NCI-H460 (cell line): ENCODE results near the gene NAA25. TPM values are rescaled to one million over a fixed set of nuclear protein-coding genes. Genes with fewer than 3 reads are reported as not detected.
A peak's percentile ranks its signal among the peaks of the same experiment; 100 is the strongest.
"Not testable (repeated sequence)": the region's sequence is repeated elsewhere in the genome, so short reads cannot be mapped to it uniquely, and the experiment has no call there.

Experiments
- DNase-seq: peaks from one replicate; pipeline ENCODE4 v3.0.0-alpha.2; 2016; ENCODE audit warnings: low read depth; ENCODE audit errors: extremely low read depth
- total RNA-seq: library from RNA; depleted of rRNA; stranded (reverse); fragments of >200 nt; shearing (Covaris generic); gene quantifications from 2 replicates; pipeline ENCODE4 v1.2.3, GENCODE V29; 2014

NAA25 gene
- total RNA-seq, 1 experiment from 2014 or later: 42.7 TPM

- DNase-seq: no peak
Measured at GRCh38 chr12:112117685-112118084, 9.1 kb upstream of the NAA25 start.

GRCh38 chr12:112116232-112117060, 7.9 kb upstream of the NAA25 start:
- DNase-seq: peak; percentile 56

GRCh38 chr12:112115259-112116045, 6.9 kb upstream of the NAA25 start:
- no peak for DNase-seq

GRCh38 chr12:112112409-112113133, 4.0 kb upstream of the NAA25 start:
- DNase-seq: no peak

GRCh38 chr12:112111931-112112330, 3.3 kb upstream of the NAA25 start:
- no peak for DNase-seq

- not testable (repeated sequence) for DNase-seq
Measured at GRCh38 chr12:112110787-112111662, 2.4 kb upstream of the NAA25 start.

- DNase-seq: no peak
Measured at GRCh38 chr12:112107306-112108201, 1.0 kb downstream of the NAA25 start.

- no peak for DNase-seq
Measured at GRCh38 chr12:112105891-112106290, 2.7 kb downstream of the NAA25 start.

GRCh38 chr12:112103758-112104503, 4.7 kb downstream of the NAA25 start:
- no peak for DNase-seq

- not testable (repeated sequence) for DNase-seq
Measured at GRCh38 chr12:112102746-112103145, 5.8 kb downstream of the NAA25 start.

- DNase-seq: no peak
Measured at GRCh38 chr12:112102127-112102526, 6.5 kb downstream of the NAA25 start.

GRCh38 chr12:112100500-112100899, 8.1 kb downstream of the NAA25 start:
- not testable (repeated sequence) for DNase-seq

GRCh38 chr12:112097641-112098040, 10.9 kb downstream of the NAA25 start:
- DNase-seq: no peak

GRCh38 chr12:112096667-112097066, 11.9 kb downstream of the NAA25 start:
- peak; percentile 38 for DNase-seq

- no peak for DNase-seq
Measured at GRCh38 chr12:112096070-112096469, 12.5 kb downstream of the NAA25 start.

GRCh38 chr12:112091563-112091962, 17.0 kb downstream of the NAA25 start:
- no peak for DNase-seq

- DNase-seq: no peak
Measured at GRCh38 chr12:112087851-112088250, 20.7 kb downstream of the NAA25 start.

GRCh38 chr12:112087055-112087850, 21.3 kb downstream of the NAA25 start:
- DNase-seq: no peak
